Immature natural killer cell (primary cell): ENCODE measurements around the gene POLR1G. TPM values are rescaled to one million over a fixed set of nuclear protein-coding genes. Genes with fewer than 3 reads are reported as not detected.

Source experiments
- DNase-seq, 3 donors: peaks; one replicate each; pipeline ENCODE4 v3.0.0; 2022; ENCODE audit warnings: mixed read lengths in 1 of 3
- H3K27ac Mint-ChIP-seq, 6 donors: one replicate each; pipeline ENCODE4 v1.8.0; 2020; ENCODE audit warnings: mixed read lengths in 6 of 6, mild to moderate bottlenecking in 5 of 6, inconsistent platforms in 4 of 6, moderate library complexity in 3 of 6
- H3K27me3 Mint-ChIP-seq, 3 donors: one replicate each; pipeline ENCODE4 v1.8.0; 2020 to 2021; ENCODE audit warnings: low read depth in 3 of 3, mild to moderate bottlenecking in 3 of 3, mixed read lengths in 3 of 3, moderate library complexity in 3 of 3, inconsistent platforms in 1 of 3
- H3K36me3 Mint-ChIP-seq, 3 donors: one replicate each; pipeline ENCODE4 v1.8.0; 2020; ENCODE audit warnings: mixed read lengths in 3 of 3, inconsistent platforms in 2 of 3, mild to moderate bottlenecking in 2 of 3
- H3K4me1 Mint-ChIP-seq, 2 donors: one replicate each; pipeline ENCODE4 v1.8.0; 2020; ENCODE audit warnings: inconsistent platforms in 2 of 2, mild to moderate bottlenecking in 2 of 2, mixed read lengths in 2 of 2, moderate library complexity in 1 of 2
- H3K4me3 Mint-ChIP-seq, 5 donors: one replicate each; pipeline ENCODE4 v1.8.0; 2020; ENCODE audit warnings: mild to moderate bottlenecking in 5 of 5, mixed read lengths in 5 of 5, inconsistent platforms in 3 of 5, moderate library complexity in 3 of 5
- H3K9me3 Mint-ChIP-seq, 6 donors: one replicate each; pipeline ENCODE4 v1.8.0; 2020; ENCODE audit warnings: mild to moderate bottlenecking in 6 of 6, mixed read lengths in 6 of 6, inconsistent platforms in 4 of 6, moderate library complexity in 3 of 6
- polyA plus RNA-seq, 3 donors: library from polyadenylated mRNA; unstranded; fragments of 300-500 nt; fragmentation: Illumina TruSeq; gene quantifications; one replicate each; pipeline ENCODE4 v1.2.3, GENCODE V29; 2021

POLR1G gene
- polyA plus RNA-seq, 3 donors from 2014 or later, result 0.43 to 2.3 (median 0.77) TPM

GRCh38 chr19:45439190-45439568, 32.7 kb downstream of the POLR1G start:
- H3K27ac Mint-ChIP-seq, result peak overlapping the region in 1 of 6 donors; percentile 28
- H3K4me1 Mint-ChIP-seq, result peaks cover 30 to 36% of the 10 kb centered on the region in 2 donors
- no peaks in the 10 kb centered on the region for H3K36me3 Mint-ChIP-seq
- peaks cover 5 to 11% (median 9%) of the 10 kb centered on the region in 3 donors for H3K27me3 Mint-ChIP-seq
- H3K9me3 Mint-ChIP-seq, result no peaks in the 10 kb centered on the region
- peak overlapping the region in 4 of 5 donors; percentile 29 to 56 (median 40) for H3K4me3 Mint-ChIP-seq
- DNase-seq, result no peak

GRCh38 chr19:45439569-45440258, 33.3 kb downstream of the POLR1G start:
- H3K9me3 Mint-ChIP-seq, result no peaks in the 10 kb centered on the region
- H3K4me1 Mint-ChIP-seq, result peaks cover 34 to 41% of the 10 kb centered on the region in 2 donors
- peaks cover 5 to 14% (median 11%) of the 10 kb centered on the region in 3 donors for H3K27me3 Mint-ChIP-seq
- peak overlapping the region; percentile 73 to 94 (median 87) for H3K27ac Mint-ChIP-seq
- peak overlapping the region; percentile 64 to 79 (median 75) for H3K4me3 Mint-ChIP-seq
- no peaks in the 10 kb centered on the region for H3K36me3 Mint-ChIP-seq
- DNase-seq, result peak; percentile 92

- H3K27me3 Mint-ChIP-seq, result peaks cover 5 to 13% (median 11%) of the 10 kb centered on the region in 3 donors
- H3K9me3 Mint-ChIP-seq, result no peaks in the 10 kb centered on the region
- DNase-seq, result no peak
- H3K4me1 Mint-ChIP-seq, result peaks cover 40 to 46% of the 10 kb centered on the region in 2 donors
- peak overlapping the region; percentile 64 to 79 (median 75) for H3K4me3 Mint-ChIP-seq
- peak overlapping the region; percentile 73 to 94 (median 87) for H3K27ac Mint-ChIP-seq
- H3K36me3 Mint-ChIP-seq, result peaks cover 0 to 1% (median 0%) of the 10 kb centered on the region in 3 donors
Observed at GRCh38 chr19:45440259-45440638, 33.8 kb downstream of the POLR1G start.

- Mint-ChIP-seq H3K9me3 (no peaks in the 10 kb centered on the region), H3K4me1 (peaks cover 46 to 54% of the 10 kb centered on the region in 2 donors), H3K27me3 (peaks cover 6 to 13% (median 13%) of the 10 kb centered on the region in 3 donors), H3K4me3 (peak overlapping the region; percentile 64 to 79 (median 75)), H3K27ac (peak overlapping the region; percentile 73 to 94 (median 87)), H3K36me3 (peaks cover 0 to 5% (median 0%) of the 10 kb centered on the region in 3 donors)
- DNase-seq, result no peak
Observed at GRCh38 chr19:45440873-45441654, 34.6 kb downstream of the POLR1G start.

- Mint-ChIP-seq H3K27ac (peak overlapping the region; percentile 82 to 99 (median 94)), H3K36me3 (peaks cover under 1 to 10% (median 1%) of the 10 kb centered on the region in 3 donors), H3K27me3 (peaks cover 6 to 16% (median 14%) of the 10 kb centered on the region in 3 donors), H3K4me3 (peak overlapping the region; percentile 82 to 90 (median 88)), H3K4me1 (peaks cover 53 to 65% of the 10 kb centered on the region in 2 donors), H3K9me3 (no peaks in the 10 kb centered on the region)
- DNase-seq, result no peak
Observed at GRCh38 chr19:45442408-45442777, 35.9 kb downstream of the POLR1G start.

- peak overlapping the region; percentile 82 to 90 (median 88) for H3K4me3 Mint-ChIP-seq
- H3K4me1 Mint-ChIP-seq, result peaks cover 56 to 70% of the 10 kb centered on the region in 2 donors
- peak; percentile 49 to 54 (median 53) for DNase-seq
- H3K27ac Mint-ChIP-seq, result peak overlapping the region; percentile 82 to 99 (median 94)
- no peaks in the 10 kb centered on the region for H3K9me3 Mint-ChIP-seq
- peaks cover 9 to 16% (median 14%) of the 10 kb centered on the region in 3 donors for H3K27me3 Mint-ChIP-seq
- H3K36me3 Mint-ChIP-seq, result peaks cover 4 to 10% (median 4%) of the 10 kb centered on the region in 3 donors
Observed at GRCh38 chr19:45442778-45443461, 36.5 kb downstream of the POLR1G start.

- Mint-ChIP-seq H3K36me3 (peaks cover 4 to 10% (median 7%) of the 10 kb centered on the region in 3 donors), H3K27me3 (peaks cover 10 to 18% (median 16%) of the 10 kb centered on the region in 3 donors), H3K4me1 (peaks cover 62 to 78% of the 10 kb centered on the region in 2 donors), H3K9me3 (no peaks in the 10 kb centered on the region), H3K4me3 (peak overlapping the region; percentile 85 to 94 (median 89)), H3K27ac (peak overlapping the region; percentile 87 to 99 (median 98))
- peak; percentile 49 to 59 (median 57) for DNase-seq
Observed at GRCh38 chr19:45443462-45444317, 37.2 kb downstream of the POLR1G start.

- Mint-ChIP-seq H3K27ac (peak overlapping the region; percentile 89 to 99 (median 96)), H3K4me3 (peak overlapping the region; percentile 80 to 90 (median 88)), H3K36me3 (peaks cover 4 to 10% (median 7%) of the 10 kb centered on the region in 3 donors), H3K9me3 (no peaks in the 10 kb centered on the region), H3K4me1 (peaks cover 69 to 85% of the 10 kb centered on the region in 2 donors), H3K27me3 (peaks cover 15 to 21% (median 18%) of the 10 kb centered on the region in 3 donors)
- DNase-seq, result peak; percentile 93
Observed at GRCh38 chr19:45444318-45445041, 38.0 kb downstream of the POLR1G start.

GRCh38 chr19:45445139-45445538, 38.7 kb downstream of the POLR1G start:
- H3K4me3 Mint-ChIP-seq, result peak overlapping the region; percentile 80 to 90 (median 88)
- H3K36me3 Mint-ChIP-seq, result peaks cover 4 to 10% (median 7%) of the 10 kb centered on the region in 3 donors
- H3K27ac Mint-ChIP-seq, result peak overlapping the region; percentile 89 to 99 (median 96)
- peaks cover 18 to 28% (median 24%) of the 10 kb centered on the region in 3 donors for H3K27me3 Mint-ChIP-seq
- no peak for DNase-seq
- H3K9me3 Mint-ChIP-seq, result no peaks in the 10 kb centered on the region
- peaks cover 73 to 89% of the 10 kb centered on the region in 2 donors for H3K4me1 Mint-ChIP-seq

- peaks cover 25 to 37% (median 33%) of the 10 kb centered on the region in 3 donors for H3K27me3 Mint-ChIP-seq
- DNase-seq, result peak; percentile 42 to 54 (median 49)
- no peaks in the 10 kb centered on the region for H3K9me3 Mint-ChIP-seq
- H3K4me3 Mint-ChIP-seq, result peak overlapping the region; percentile 63 to 77 (median 71)
- peaks cover 4 to 10% (median 7%) of the 10 kb centered on the region in 3 donors for H3K36me3 Mint-ChIP-seq
- H3K27ac Mint-ChIP-seq, result peak overlapping the region; percentile 84 to 100 (median 92)
- H3K4me1 Mint-ChIP-seq, result peaks cover 69 to 84% of the 10 kb centered on the region in 2 donors
Observed at GRCh38 chr19:45446295-45446694, 39.9 kb downstream of the POLR1G start.

GRCh38 chr19:45446944-45447343, 40.5 kb downstream of the POLR1G start:
- H3K4me3 Mint-ChIP-seq, result no peak overlapping the region
- peaks cover 31 to 44% (median 40%) of the 10 kb centered on the region in 3 donors for H3K27me3 Mint-ChIP-seq
- peak overlapping the region; percentile 12 to 100 (median 100) for H3K27ac Mint-ChIP-seq
- DNase-seq, result no peak
- H3K36me3 Mint-ChIP-seq, result peaks cover 4 to 10% (median 7%) of the 10 kb centered on the region in 3 donors
- peaks cover 0 to 2% (median 0%) of the 10 kb centered on the region in 6 donors for H3K9me3 Mint-ChIP-seq
- H3K4me1 Mint-ChIP-seq, result peaks cover 76 to 89% of the 10 kb centered on the region in 2 donors

- Mint-ChIP-seq H3K9me3 (peaks cover 0 to 2% (median 0%) of the 10 kb centered on the region in 6 donors), H3K27ac (peak overlapping the region; percentile 99 to 100 (median 100)), H3K4me1 (peaks cover 72 to 81% of the 10 kb centered on the region in 2 donors), H3K36me3 (peaks cover 4 to 10% (median 7%) of the 10 kb centered on the region in 3 donors), H3K4me3 (peak overlapping the region; percentile 75 to 97 (median 96)), H3K27me3 (peaks cover 32 to 42% (median 37%) of the 10 kb centered on the region in 3 donors)
- DNase-seq, result no peak
Observed at GRCh38 chr19:45448425-45448756, 41.9 kb downstream of the POLR1G start.
